Astrocyte (in vitro differentiated cells and primary cell): ENCODE results near the gene MYL7. TPM values are rescaled to one million over a fixed set of nuclear protein-coding genes. Genes with fewer than 3 reads are reported as not detected.

ENCODE experiments used
- DNase-seq: peaks from one replicate; pipeline ENCODE4 v3.0.0-alpha.2; 2010; ENCODE audit warnings: low read depth
- FAIRE-seq: peaks from 2 replicates; lab custom pipeline; 2011; peaks lifted over from hg19 to GRCh38; lab: Jason Lieb, UNC
- H2AFZ ChIP-seq: 2 replicates; pipeline ENCODE4 v1.6.0; 2012; ENCODE audit warnings: low read depth, low read length, inconsistent platforms
- H3K27ac ChIP-seq: 2 replicates; pipeline ENCODE4 v1.5.1; 2011; ENCODE audit warnings: low read depth, low read length, inconsistent platforms
- H3K27me3 ChIP-seq: 2 replicates; pipeline ENCODE4 v1.6.0; 2011; ENCODE audit warnings: low read length, inconsistent platforms; ENCODE audit not compliant: insufficient read depth
- H3K36me3 ChIP-seq: 2 replicates; pipeline ENCODE4 v1.5.1; 2011; ENCODE audit warnings: low read length, inconsistent platforms; ENCODE audit not compliant: insufficient read depth
- H3K4me1 ChIP-seq: 2 replicates; pipeline ENCODE4 v1.5.1; 2011; ENCODE audit warnings: low read length, inconsistent platforms; ENCODE audit not compliant: insufficient read depth
- H3K4me2 ChIP-seq: 2 replicates; pipeline ENCODE4 v1.6.0; 2012; ENCODE audit warnings: low read length, inconsistent platforms
- H3K4me3 ChIP-seq: 2 replicates; pipeline ENCODE4 v1.5.1; 2011; ENCODE audit warnings: low read depth, mild to moderate bottlenecking, low read length, inconsistent platforms; ENCODE audit not compliant: insufficient read depth
- H3K79me2 ChIP-seq: 2 replicates; pipeline ENCODE4 v1.6.0; 2012; ENCODE audit warnings: mild to moderate bottlenecking, low read length, inconsistent platforms; ENCODE audit not compliant: insufficient read depth
- H3K9ac ChIP-seq: 2 replicates; pipeline ENCODE4 v1.6.0; 2012; ENCODE audit warnings: mild to moderate bottlenecking, low read length, inconsistent platforms
- H3K9me3 ChIP-seq: 2 replicates; pipeline ENCODE4 v1.5.1; 2012; ENCODE audit warnings: low read depth, mild to moderate bottlenecking, low read length, inconsistent platforms; ENCODE audit not compliant: insufficient read depth
- H4K20me1 ChIP-seq: 2 replicates; pipeline ENCODE4 v1.6.0; 2012; ENCODE audit warnings: low read length, inconsistent platforms; ENCODE audit not compliant: insufficient read depth
- H3K27ac Mint-ChIP-seq: one replicate; pipeline ENCODE4 v1.8.0; 2021; ENCODE audit warnings: mild to moderate bottlenecking, mixed read lengths; ENCODE audit not compliant: unreplicated experiment
- H3K27me3 Mint-ChIP-seq: one replicate; pipeline ENCODE4 v1.8.0; 2021; ENCODE audit warnings: low read depth, mixed read lengths; ENCODE audit not compliant: unreplicated experiment
- H3K36me3 Mint-ChIP-seq: one replicate; pipeline ENCODE4 v1.8.0; 2021; ENCODE audit warnings: low read depth, mixed read lengths; ENCODE audit not compliant: unreplicated experiment
- H3K4me1 Mint-ChIP-seq: one replicate; pipeline ENCODE4 v1.8.0; 2021; ENCODE audit warnings: low read depth, mixed read lengths; ENCODE audit not compliant: unreplicated experiment
- H3K4me3 Mint-ChIP-seq: one replicate; pipeline ENCODE4 v1.8.0; 2021; ENCODE audit warnings: mild to moderate bottlenecking, moderate library complexity, mixed read lengths; ENCODE audit not compliant: unreplicated experiment
- H3K9me3 Mint-ChIP-seq: one replicate; pipeline ENCODE4 v1.8.0; 2021; ENCODE audit warnings: mild to moderate bottlenecking, mixed read lengths; ENCODE audit not compliant: unreplicated experiment
- EZH2 ChIP-seq: IDR thresholded peaks from 2 replicates; pipeline ENCODE4 v1.6.1; 2012; ENCODE audit warnings: mild to moderate bottlenecking, low read length, inconsistent platforms; ENCODE audit not compliant: insufficient read depth
- total RNA-seq: library from RNA; stranded (reverse); gene quantifications from 2 replicates; pipeline ENCODE4 v1.2.1, GENCODE V29; 2021
- TF ChIP-seq, protein P1 (sequence below): IDR thresholded peaks from 2 replicates; pipeline ENCODE4 v1.5.1; 2011; ENCODE audit warnings: low read depth, mild to moderate bottlenecking, inconsistent platforms, low read length, moderate library complexity; ENCODE audit not compliant: insufficient read depth

The MYL7 gene
- total RNA-seq, 1 donor from 2014 or later, result 60.0 TPM

DNA sequence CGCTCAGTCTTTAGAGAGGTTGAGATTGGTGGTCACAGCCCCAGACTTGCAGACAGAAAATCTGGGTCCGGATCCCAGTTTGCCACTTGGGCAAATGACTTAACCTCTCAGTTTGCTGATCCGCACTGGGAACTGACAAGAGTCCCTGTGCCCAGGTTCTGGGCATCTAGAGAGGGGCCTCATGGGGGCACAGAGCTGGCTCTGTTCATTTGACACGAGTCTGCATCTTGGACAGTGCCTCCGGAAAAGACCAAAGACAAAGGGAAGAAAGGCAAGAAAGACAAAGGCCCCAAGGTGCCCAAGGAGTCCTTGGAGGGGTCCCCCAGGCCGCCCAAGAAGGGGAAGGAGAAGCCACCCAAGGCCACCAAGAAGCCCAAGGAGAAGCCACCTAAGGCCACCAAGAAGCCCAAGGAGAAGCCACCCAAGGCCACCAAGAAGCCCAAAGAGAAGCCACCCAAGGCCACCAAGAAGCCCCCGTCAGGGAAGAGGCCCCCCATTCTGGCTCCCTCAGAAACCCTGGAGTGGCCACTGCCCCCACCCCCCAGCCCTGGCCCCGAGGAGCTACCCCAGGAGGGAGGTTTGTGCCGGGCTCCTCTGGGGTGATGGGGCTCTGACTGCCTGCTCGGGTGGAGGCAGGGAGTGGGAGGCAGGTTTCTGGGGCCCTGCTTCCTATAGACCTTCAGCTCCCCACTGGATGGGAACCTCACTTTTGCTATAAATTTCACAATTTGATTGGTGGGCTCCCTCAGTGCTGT lies 34.6 kb downstream of the MYL7 start:
- no peak overlapping the region for H3K27ac Mint-ChIP-seq
- H3K9me3 ChIP-seq, result no peaks in the 10 kb centered on the region
- H3K27me3 ChIP-seq, result no peaks in the 10 kb centered on the region
- no peaks in the 10 kb centered on the region for H3K36me3 ChIP-seq
- H3K4me1 ChIP-seq, result peaks cover 16% of the 10 kb centered on the region
- peaks cover 15% of the 10 kb centered on the region for H3K79me2 ChIP-seq
- no peak overlapping the region for H3K4me3 Mint-ChIP-seq
- DNase-seq (no peak), FAIRE-seq (no peak)
- no peak overlapping the region for H3K9ac ChIP-seq
- H3K4me3 ChIP-seq, result peak overlapping the region; percentile 70
- no peaks in the 10 kb centered on the region for H3K9me3 Mint-ChIP-seq
- peaks cover 13% of the 10 kb centered on the region for H3K36me3 Mint-ChIP-seq
- no peak overlapping the region for H2AFZ ChIP-seq
- peaks cover 39% of the 10 kb centered on the region for H4K20me1 ChIP-seq
- no peak overlapping the region for H3K27ac ChIP-seq
- peak overlapping the region; percentile 89 for H3K4me2 ChIP-seq
- TF ChIP-seq, protein P1, sequence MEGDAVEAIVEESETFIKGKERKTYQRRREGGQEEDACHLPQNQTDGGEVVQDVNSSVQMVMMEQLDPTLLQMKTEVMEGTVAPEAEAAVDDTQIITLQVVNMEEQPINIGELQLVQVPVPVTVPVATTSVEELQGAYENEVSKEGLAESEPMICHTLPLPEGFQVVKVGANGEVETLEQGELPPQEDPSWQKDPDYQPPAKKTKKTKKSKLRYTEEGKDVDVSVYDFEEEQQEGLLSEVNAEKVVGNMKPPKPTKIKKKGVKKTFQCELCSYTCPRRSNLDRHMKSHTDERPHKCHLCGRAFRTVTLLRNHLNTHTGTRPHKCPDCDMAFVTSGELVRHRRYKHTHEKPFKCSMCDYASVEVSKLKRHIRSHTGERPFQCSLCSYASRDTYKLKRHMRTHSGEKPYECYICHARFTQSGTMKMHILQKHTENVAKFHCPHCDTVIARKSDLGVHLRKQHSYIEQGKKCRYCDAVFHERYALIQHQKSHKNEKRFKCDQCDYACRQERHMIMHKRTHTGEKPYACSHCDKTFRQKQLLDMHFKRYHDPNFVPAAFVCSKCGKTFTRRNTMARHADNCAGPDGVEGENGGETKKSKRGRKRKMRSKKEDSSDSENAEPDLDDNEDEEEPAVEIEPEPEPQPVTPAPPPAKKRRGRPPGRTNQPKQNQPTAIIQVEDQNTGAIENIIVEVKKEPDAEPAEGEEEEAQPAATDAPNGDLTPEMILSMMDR, result no peak
- no peak for TF ChIP-seq EZH2
- H3K4me1 Mint-ChIP-seq, result peaks cover 22% of the 10 kb centered on the region
- H3K27me3 Mint-ChIP-seq, result no peaks in the 10 kb centered on the region

DNA sequence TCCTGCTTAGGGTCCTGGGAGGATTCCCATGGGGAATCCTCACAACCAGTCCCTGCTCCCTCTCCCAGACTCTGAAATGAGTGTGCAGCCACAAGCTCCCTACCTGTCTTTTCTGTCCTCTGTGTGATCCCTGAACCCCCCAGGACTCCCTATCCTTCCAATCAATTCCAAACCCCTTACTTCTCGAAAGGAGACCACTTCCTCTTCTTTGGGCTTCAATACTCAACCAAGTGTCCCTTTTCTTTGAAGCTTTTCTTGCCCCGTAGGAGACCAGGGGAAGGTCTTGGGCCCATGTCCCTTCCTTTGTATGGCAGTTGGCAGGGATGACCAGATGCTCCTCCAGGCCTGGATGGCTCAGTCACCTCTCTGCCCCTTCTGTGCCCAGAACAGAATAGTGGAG lies 35.3 kb downstream of the MYL7 start:
- H3K27me3 Mint-ChIP-seq, result no peaks in the 10 kb centered on the region
- DNase-seq, result no peak
- Histone ChIP-seq H3K4me1 (peaks cover 22% of the 10 kb centered on the region), H3K9ac (peak overlapping the region; percentile 75), H3K4me2 (peak overlapping the region; percentile 89), H3K36me3 (no peaks in the 10 kb centered on the region), H3K9me3 (no peaks in the 10 kb centered on the region), H3K27me3 (no peaks in the 10 kb centered on the region), H2AFZ (no peak overlapping the region), H3K79me2 (peaks cover 15% of the 10 kb centered on the region), H3K27ac (no peak overlapping the region), H3K4me3 (peak overlapping the region; percentile 70), H4K20me1 (peaks cover 39% of the 10 kb centered on the region)
- peaks cover 13% of the 10 kb centered on the region for H3K36me3 Mint-ChIP-seq
- peaks cover 24% of the 10 kb centered on the region for H3K4me1 Mint-ChIP-seq
- no peak for FAIRE-seq
- H3K9me3 Mint-ChIP-seq, result no peaks in the 10 kb centered on the region
- no peak for TF ChIP-seq EZH2
- TF ChIP-seq, protein P1, result no peak
- peak overlapping the region; percentile 78 for H3K27ac Mint-ChIP-seq
- H3K4me3 Mint-ChIP-seq, result peak overlapping the region; percentile 85
